Stimulated activated CD8-positive, alpha-beta memory T cell treated with anti-CD3 and anti-CD28 coated beads, Interleukin-4, amount 100 ng/mL, for 24 hours (primary cell): ENCODE measurements around the gene MAP6D1.
"Not testable (repeated sequence)": the region's sequence is repeated elsewhere in the genome, so short reads cannot be mapped to it uniquely, and the experiment has no call there.

Experiments
- DNase-seq: peaks from one replicate; pipeline ENCODE4 v3.0.0-alpha.2; 2020; ENCODE audit warnings: low read depth

The MAP6D1 gene

DNA sequence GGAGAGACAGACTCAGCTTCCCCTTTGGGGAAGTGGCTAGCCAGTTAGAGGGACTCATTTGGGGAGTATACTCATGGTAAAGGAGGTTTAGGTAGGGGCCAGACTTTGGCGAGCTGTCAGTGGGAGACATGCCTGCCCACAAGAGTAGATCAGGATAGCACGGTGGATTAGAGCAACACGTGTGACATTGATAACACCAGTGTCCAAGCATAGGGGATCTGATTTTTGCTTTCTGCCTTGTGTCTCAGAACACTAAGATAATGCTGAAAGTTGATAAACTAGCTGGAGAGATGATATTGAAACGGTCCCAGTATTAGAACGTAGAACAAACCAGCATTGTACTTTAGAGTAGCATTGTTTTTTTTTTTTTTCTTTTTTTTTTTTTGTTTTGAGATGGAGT, 25.9 kb downstream of the MAP6D1 start:
- no peak for DNase-seq

DNA sequence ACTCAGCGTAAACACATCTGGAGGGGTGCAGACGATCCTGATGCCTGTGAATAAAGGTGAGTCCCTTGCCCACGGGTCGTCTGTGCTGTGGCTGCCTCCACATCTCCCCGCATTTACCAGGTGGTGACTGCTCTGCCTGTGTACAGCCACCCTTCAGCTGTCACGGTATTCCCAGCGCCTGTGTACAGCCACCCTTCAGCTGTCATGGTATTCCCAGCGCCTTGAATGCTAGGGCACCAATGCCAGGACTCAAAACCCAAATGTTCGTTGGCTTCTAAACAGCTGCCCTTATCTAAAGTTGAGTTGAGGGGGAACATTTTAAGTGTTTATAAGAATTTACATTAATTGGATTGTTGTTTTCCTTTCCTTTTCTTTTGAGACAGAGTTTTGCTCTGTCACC, 27.4 kb downstream of the MAP6D1 start:
- no peak for DNase-seq

DNA sequence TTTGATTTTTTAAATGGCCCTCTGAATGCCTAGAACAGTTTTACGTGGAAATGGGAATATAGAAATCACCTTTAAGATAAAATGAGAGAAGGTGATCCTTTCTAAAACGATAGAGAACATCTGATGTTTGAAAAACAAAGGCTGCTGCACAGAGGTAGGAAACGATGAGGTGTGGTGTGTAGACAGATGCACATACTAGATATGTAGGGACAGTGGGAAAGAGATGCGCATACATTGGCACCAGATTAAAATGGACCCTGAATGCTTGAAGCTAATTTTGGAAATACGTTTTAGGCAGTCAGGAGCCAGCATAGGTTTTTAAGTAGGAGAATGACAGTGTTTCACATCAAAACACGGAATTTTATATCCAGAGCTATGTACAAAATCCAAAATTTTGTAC, 29.0 kb downstream of the MAP6D1 start:
- no peak for DNase-seq

DNA sequence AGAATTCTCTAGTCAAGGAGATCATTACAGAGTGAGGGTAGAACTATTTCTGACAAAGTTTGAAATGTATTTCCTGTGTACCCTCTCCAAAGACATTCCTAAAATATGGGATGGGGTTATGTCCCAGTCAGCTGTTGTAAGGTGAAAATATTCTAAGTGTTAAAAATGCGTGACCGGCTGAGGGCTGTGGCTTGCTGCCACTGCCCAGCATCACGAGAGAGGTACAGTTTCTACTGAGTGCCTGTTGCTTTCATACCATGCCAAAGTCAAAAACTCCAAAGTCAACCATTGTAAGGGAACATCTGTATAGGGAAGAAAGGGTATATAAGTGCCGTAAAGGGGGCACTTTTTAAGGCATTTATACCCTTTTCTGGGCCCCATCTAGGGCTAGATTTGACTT, 30.9 kb downstream of the MAP6D1 start:
- no peak for DNase-seq

DNA sequence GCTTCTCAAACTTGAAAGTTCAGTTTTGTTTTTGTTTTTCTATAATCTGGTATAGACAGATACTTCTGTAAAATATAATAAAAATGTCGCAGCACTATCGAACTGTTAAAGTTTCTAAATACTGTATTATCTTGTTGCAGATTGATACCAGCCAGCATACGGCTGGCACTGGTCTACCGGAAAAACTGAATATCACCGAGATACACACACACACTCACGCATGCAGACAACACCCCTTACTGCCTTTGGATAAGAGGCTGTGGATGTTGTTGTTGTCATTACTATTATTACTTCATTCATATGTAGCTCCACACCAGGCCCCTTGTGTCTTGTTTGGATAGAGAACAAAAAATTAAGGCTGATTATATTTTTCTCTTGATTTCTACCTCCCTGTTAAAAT, 32.4 kb downstream of the MAP6D1 start:
- no peak for DNase-seq

DNA sequence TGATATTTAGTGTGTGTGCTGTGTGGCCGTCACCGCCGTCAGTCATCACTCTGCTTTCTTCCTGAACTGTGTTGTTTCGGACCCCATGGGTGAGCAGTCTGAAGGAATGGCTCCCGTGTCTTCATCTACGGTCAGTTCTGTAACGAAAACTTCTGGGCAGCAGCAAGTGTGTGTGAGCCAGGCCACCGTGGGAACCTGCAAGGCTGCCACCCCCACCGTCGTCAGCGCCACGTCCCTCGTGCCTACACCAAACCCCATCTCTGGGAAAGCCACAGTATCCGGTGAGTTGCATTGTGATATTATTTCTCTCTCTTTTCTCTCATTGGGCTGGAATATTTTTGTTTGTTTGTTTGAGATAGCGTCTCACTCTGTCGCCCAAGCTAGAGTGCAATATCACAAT, 34.7 kb downstream of the MAP6D1 start:
- no peak for DNase-seq

DNA sequence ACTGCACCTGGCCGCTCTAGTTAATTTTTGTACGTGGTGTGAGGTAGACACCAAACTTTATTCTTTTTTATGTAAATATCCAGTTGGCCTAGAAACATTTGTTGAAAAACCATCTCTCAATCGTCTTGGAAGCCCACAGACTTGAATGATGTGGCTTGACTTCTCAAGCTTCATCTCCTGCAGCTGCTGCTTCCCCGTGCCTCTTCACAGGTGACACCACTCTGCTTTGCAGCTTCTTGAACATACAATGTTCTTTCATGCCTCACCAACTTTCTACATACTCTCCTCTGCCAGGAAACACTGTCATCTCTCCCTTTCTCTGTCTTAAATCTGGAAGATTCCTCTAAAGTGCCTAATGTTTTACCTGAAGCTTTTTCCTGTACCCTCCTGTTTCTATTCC, 35.6 kb downstream of the MAP6D1 start:
- DNase-seq, result no peak

DNA sequence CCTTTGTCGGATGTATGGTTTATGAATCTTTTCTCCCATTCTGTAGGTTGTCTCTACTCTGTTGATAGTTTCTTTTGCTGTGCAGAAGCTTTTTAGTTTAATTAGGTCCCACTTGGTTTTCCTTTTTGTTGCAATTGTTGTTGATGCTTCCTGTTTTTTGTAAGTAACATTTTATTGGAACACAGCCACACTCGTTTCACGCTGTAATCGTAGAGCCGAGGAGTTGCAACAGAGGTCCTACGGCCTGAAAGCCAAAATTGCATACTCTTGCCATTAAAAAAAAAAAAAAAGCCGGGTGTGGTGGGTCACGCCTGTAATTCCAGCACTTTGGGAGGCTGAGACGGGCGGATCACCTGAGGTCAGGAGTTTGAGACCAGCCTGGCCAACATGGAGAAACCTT, 40.9 kb downstream of the MAP6D1 start:
- not testable (repeated sequence) for DNase-seq

DNA sequence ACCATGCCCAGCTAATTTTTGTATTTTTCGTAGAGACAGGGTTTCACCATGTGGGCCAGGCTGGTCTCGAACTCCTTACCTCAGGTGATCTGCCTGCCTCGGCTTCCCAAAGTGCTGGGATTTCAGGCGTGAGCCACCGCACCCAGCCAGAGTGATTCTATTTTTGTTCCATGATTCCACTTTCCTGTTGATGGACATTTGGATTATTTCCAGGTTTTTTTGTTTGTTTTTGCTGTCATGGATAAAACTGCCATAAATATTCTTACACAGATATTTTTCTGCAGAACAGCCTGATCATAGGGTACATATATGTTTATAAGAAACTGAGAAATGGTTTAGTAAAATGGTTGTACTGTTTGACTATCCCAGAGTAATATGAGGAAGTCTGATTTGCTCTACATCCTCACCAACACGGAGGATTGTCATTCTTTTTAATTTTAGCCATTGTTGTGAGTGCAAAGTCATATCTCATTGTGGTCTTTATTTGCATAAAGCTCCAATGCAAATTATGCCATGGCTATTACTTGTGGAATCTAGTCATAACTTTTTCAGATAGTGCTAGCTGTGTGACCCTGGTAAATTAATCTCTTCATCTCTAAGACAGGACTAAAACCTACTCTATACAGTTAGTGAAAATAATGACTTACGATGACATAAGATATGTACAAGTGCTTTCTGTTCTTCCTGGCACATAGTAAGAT, 42.7 kb downstream of the MAP6D1 start:
- no peak for DNase-seq

DNA sequence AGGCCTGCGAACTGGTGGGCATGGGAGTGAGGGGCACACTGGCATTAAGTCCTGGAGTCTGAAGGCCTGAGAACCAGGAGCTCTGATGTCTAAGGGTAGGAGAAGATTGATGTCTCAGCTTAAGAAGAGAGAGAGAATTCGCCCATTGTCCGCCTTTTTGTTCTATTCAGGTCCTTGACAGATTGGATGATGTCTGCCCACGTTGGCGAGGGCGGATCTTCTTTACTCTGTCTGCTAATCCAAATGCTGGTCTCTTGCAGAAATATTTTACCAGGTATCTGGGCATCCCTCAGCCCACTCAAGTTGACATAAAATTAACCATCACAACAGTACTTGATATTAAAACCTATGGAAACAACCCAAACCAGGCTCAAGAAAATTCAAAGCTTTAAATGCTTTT, 44.1 kb downstream of the MAP6D1 start:
- DNase-seq, result no peak

DNA sequence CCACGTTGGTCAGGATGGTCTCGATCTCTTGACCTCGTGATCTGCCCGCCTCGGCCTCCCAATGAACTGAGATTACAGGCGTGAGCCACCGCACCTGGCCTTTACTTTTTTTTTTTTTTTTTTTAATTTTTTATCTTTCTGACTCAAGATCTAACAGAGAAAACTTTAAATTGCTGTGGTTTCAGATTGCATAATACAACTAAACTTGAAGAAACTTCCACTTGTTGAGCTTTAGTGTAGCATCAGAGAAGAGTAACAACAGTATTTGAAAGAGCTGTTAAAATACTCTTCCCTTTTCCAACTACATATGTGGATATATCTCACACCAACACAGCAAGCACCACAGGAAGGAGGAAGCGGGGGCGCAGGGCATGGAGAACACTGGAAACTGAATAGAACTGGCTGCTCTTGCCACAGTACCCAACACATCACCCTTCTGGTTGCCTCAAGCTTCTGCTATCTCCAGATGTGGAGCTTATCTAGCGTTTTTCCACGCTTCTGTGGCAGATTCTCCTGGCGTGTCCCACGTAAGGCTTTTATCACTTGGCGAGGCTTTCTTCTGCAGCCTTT, 45.4 kb downstream of the MAP6D1 start:
- DNase-seq, result no peak

DNA sequence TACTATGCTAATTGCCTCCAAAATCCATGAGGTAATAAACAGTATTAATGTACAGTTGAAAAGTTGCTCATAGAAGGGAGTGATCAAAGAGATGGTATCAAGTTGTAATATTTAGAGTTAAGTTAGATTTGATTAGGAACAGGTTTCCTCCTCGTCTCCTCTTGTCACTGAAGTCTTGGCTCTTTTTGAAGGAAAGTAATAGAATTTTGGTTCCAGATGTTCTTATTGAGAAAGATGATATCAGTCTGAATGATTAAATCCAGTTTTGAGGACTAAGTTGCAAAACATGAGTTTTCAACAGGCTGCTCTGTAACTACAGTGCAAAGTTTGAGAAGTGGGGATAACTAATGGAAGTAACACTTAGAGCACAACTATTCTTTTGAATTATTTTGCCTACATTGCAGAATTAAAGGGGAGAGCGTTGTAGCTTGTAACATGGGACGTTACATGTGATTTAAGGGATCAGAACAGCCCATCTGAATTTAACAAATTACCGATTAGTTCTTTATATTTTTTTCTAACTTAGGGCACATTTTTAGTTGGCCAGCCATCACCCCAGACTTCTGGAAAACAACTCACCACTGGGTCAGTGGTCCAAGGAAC, 48.3 kb downstream of the MAP6D1 start:
- no peak for DNase-seq

DNA sequence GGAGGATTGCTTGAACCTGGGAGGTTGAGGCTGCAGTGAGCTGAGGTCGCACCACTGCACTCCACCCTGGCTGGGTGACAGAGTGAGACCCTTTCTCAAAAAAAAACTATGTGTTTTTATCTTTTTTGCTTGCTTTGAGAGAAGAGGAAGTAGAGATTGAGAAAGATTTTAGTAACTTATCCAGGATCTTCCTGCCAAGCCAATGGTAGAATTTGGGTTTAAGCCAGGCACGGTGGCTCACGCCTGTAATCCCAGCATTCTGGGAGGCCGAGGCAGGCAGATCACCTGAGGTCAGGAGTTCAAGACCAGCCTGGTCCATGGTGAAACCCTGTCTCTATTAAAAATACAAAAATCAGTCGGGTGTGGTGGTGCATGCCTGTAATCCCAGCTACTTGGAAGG, 48.9 kb downstream of the MAP6D1 start:
- DNase-seq, result not testable (repeated sequence)

DNA sequence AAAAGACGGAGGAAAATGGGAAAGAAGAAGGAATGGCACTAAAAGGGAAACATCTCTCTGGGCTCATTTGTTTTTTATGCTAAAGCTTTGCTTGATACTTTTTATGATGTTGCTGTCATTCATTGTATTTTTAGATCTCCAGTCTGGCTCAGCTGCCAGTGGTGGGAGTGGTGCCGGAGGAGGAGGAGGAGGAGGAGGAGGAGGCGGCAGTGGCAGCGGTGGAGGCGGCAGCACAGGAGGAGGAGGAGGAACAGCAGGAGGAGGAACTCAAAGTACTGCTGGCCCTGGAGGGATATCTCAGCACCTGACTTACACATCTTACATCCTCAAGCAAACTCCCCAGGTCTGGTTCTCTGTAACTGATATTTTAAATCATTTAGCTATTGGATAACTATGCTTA, 49.6 kb downstream of the MAP6D1 start:
- DNase-seq, result no peak

DNA sequence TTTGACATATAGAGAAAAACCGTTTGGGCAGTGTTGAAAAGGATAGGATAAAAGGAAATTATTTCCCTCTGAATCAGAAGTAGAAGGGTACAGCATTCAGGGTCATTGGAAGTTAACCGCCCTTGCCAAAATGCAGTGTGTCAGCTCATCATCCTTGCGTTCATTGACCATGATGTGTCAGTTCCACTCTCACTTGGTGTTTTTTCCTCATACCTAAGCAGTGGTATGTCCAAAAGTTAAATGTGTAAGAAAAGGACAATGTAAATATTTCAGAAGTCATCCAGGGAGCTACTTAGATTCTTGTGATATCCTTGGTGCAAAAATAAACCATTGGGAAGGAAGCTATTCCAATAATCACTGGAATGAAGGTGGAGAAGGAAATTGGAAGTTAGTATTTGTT, 50.7 kb downstream of the MAP6D1 start:
- DNase-seq, result no peak

DNA sequence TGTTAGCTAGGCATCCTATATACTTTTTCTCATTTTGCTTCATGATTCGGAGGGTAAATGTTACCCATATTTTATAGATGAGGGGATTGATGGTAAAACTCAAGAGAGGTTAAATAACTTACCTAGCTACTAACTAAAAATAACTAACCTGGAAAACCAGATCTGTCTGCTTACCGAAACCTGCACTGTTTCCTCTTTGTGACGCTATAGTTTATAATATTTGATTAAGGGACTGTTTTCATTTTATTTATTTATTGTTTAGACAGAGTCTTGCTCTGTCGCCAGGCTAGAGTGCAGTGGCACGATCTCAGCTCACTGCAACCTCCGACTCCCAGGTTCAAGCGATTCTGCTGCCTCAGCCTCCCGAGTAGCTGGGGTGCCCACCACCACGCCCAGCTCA, 55.9 kb downstream of the MAP6D1 start:
- no peak for DNase-seq

DNA sequence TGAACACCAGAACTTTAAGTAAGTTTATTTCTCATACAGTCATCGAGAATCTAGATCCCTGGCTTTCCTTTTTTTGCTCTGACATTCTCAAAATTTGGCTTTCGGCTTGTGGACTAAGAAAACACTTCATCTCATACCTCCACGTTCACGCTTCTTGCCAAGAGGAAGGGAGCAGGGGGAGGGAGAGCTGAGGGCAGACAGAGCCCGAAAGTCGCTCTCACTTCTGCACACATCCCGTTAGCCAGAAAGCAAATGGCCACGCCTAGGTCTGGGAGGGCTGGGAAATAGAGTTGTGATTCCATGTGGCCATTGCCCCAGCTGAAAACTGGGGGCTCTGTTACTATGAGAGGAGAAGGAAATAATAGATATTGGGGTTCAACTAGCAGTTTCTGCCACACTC, 57.3 kb downstream of the MAP6D1 start:
- no peak for DNase-seq

DNA sequence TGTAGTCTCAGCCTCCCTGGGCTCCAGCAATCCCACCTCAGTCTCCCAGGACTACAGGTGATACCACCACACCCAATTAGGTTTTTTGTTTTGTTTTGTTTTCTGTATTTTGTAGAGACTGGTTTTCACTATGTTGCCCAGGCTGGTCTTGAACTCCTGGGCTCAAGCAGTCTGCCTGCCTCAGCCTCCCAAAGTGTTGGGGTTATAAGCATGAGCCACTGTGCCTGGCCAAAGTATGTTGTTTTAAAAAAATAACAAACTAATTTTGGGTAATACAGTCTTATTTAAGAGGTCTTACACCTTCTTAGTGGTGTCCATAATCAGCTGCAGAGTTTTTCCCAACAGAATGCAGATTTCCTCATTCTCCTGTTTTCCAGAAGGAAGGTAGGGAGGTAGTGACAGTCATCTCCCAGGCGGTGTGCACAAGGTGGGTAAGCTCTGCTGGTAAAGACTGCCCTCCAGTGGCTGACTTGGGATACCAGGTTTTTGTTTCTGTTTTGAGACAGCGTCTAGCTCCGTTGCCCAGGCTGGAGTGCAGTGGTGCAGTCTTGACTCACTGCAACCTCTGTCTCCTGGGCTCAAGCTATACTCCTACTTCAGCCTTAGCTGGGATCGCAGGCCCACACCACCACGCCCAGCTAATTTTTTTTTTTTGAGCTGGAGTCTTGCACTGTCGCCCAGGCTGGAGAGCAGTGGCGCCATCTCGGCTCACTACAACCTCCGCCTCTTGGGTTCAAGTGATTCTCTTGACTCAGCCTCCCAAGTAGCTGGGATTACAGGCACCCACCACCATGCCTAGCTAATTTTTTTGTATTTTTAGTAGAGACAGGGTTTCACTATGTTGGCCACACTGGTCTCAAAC, 58.4 kb downstream of the MAP6D1 start:
- DNase-seq, result peak; percentile 44

DNA sequence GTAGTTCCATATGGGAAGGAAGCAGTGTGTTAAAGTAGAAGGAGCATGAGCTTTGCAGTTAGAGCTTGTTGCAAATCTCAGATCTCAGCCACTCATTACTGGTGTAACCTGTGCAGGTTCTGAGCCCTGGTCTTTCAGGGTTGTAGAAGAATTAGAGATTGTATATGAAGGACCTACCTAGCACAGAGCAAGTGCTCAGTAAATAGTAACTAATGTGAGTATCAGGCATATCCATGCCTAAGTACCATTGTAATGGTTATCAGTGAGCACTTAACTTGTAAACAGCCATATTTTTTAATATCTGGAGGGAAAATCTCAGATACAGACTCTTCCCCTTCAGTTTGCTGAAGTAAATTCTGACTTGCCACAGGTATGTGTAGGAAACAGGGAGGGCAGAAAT, 59.3 kb downstream of the MAP6D1 start:
- no peak for DNase-seq
